Body of pancreas (tissue), 4 donors: Measurements from ENCODE around the gene TJP1.

ENCODE experiments used
- POLR2A ChIP-seq, 3 donors: fragments of 450-650 bp; IDR thresholded peaks; one replicate each; pipeline ENCODE4 v1.6.1; 2016; ENCODE audit warnings: antibody characterized with exemption in 3 of 3, mild to moderate bottlenecking in 2 of 3
- TF ChIP-seq, protein P1 (sequence below), 7 experiments: fragments of 450-650 bp in 4 of 7; fragments of 200-600 bp in 3 of 7; sonication (generic) in 3 of 7; IDR thresholded peaks; one replicate each; pipeline ENCODE4 v1.5.1; 2016 to 2019; ENCODE audit warnings: antibody characterized with exemption in 7 of 7

DNA sequence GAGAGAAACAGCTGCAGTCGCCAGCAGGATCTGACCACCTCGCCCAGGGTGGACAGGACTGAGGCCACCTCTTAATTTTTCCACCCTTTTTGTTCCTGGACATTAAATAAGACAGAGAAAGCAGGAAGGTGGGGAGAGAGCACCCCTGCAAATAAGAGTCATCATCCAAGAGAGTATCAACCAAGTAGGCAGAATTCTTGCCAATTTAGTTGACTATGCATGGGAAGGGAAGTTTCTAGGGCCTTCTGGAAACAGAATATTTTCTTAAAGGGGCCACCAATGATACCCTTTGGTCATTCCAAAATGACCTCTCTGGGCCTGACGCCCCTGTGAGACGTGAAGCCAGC is 136.2 kb downstream of the TJP1 start:
- TF ChIP-seq, protein P1, sequence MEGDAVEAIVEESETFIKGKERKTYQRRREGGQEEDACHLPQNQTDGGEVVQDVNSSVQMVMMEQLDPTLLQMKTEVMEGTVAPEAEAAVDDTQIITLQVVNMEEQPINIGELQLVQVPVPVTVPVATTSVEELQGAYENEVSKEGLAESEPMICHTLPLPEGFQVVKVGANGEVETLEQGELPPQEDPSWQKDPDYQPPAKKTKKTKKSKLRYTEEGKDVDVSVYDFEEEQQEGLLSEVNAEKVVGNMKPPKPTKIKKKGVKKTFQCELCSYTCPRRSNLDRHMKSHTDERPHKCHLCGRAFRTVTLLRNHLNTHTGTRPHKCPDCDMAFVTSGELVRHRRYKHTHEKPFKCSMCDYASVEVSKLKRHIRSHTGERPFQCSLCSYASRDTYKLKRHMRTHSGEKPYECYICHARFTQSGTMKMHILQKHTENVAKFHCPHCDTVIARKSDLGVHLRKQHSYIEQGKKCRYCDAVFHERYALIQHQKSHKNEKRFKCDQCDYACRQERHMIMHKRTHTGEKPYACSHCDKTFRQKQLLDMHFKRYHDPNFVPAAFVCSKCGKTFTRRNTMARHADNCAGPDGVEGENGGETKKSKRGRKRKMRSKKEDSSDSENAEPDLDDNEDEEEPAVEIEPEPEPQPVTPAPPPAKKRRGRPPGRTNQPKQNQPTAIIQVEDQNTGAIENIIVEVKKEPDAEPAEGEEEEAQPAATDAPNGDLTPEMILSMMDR (IDR thresholded peaks at IDR 0.05) = no peak
- no peak for TF ChIP-seq POLR2A (IDR thresholded peaks at IDR 0.05)
